ENCODE measurements around the gene USH2A.

USH2A gene

DNA sequence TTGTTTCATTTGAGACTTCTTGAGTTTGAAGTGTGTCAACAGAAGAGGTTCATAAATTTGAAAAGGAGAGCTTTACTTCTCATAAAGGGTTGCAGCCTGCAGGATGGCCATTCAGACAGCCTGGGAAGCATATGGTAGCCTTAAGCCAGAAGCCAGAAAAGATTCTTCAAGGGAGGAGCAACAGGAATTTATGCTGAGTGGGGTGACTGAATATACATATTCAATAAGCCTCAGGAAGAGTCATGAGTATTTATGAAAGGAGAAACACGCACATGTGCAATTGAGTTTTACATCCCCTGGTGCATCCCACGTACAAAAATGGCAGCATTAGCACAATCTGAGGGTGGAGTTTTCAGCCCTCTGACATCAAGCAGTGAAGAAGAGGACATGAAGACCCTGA lies 565.9 kb downstream of the USH2A start:
- no peak for DNase-seq

DNA sequence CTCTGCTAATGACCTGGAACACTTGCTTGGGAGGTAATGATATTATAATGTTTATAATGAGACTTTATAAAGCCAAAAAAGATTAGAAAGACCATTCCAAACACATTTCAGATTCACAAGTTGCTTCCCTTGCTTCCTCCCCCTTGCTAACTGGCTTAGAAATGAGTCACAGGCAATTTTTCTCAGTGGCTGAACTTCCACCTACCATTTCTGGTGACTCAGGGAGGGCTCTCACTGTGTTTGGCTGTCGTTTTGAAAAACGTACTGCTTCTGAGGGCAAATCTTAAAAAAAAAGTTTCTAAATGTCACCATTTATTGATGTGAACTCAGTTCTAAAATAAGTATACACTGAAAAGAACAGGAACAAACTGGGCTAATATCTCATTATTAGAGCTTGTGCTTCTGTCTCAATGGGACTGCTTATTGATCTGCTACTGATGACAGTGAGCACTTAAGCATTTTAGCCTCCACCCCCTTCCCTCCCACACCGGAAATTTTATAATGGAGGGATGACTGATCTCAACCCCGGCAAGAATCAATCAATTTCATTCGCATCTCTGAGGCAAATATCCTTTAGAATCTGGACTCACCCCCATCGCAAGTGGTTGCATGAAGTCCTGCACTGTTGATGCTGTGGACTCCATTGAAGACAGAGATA lies 577.9 kb downstream of the USH2A start:
- DNase-seq = no peak

DNA sequence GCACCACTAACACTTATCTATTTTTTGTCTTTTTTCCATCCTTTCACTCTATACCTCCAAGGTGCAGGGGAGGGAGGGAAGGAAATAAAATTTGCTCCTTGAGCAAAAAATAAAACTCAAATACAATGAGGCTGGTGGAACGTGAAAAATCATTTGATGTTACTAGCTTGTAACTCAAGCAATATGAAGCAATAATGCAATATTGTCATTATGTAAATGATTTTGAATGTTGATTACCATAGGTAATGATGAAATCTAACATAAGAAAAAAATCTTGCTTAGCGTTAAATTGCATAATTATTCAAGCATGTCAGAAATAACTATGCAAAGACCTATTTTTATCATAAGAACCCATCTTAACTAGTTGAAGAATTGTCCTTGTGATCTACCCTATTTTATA lies 578.5 kb downstream of the USH2A start:
- no peak for DNase-seq

DNA sequence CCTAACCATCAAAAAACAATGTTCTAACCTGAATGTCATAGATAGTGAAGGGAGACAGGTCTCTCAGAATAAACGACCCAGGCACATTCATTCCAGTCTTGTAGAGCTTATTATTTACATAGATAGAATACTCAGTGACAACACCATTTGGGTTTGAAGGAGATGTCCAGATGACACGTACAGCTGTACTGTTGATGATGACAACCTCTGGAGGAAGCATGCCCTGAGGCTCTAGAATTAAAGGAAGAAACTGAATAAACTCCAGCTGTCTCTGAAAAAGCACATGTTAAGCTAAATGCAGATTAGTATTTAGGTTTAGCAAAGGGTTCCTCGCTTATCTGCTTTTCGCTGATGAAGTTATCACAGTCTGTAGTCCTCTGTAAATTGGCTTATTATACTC lies 579.0 kb downstream of the USH2A start:
- DNase-seq = no peak

DNA sequence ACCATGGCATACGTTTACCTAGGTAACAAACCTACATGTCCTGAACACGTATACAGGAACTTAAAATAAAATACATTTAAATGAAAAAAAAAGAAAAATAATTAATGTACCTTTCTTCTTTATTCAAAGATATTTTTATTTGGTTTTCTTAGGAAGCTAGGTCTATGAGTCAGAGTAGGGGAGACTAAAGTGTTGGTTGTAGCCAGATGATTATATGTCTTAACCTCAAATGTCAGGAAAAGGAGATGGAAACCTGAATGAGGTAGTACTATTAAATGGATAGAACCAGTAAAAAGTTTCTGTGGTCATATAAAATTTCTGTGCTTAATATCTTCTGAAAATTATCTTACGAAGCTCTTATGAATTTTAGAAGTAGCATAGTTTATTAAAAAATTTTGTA lies 580.3 kb downstream of the USH2A start:
- DNase-seq = no peak

DNA sequence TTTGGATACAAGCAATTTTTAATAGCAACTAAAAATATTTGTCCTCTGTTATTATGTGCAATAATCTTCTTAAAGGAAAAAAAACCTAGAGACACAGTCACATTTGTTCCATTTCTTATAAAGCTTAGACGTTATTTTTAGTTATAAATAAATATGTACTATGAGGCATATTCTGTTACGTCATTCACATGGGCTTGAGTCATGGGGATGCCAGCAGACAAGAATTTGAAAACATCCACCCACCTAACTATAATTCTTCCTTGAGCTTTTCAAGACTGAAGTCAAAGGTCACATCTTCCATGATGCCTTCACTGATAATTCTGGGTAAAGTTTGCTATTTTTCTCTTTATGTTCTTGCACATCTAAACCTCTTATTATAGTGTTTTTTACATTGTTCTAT lies 587.3 kb downstream of the USH2A start:
- DNase-seq = no peak

DNA sequence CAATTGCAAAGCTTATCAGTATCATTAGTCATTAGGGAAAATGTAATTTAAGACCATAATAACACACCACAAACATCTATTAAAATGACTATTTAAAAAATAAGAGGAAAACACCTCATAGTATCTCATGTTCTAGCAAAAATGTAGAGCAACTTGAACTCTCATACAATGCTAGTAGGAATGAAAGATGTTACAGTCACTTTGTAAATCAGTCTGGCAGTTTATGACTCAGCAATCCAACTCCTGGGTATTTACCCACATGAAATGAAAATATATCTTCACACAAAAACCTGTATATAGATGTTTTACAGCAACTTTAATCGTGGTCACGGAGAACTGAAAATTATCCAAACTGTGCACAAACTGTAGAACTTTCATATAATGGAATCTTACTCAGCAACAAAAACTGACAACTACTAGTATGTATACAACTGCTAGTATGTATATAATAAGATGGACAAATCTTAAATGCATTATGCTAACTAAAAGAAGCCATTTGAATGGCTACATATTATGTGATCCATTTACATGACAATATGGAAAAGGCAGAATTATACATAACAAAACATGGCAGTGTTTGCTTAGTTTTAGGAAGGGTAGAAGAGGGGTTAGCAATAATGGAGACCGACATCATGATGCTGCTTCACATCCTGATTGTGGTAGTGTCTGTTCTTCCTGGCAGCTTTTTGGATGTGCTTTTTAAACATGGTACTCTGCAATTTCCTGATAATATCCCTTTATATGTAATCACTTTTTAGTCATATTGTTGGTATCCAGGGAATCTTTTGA lies 589.1 kb downstream of the USH2A start:
- no peak for DNase-seq

DNA sequence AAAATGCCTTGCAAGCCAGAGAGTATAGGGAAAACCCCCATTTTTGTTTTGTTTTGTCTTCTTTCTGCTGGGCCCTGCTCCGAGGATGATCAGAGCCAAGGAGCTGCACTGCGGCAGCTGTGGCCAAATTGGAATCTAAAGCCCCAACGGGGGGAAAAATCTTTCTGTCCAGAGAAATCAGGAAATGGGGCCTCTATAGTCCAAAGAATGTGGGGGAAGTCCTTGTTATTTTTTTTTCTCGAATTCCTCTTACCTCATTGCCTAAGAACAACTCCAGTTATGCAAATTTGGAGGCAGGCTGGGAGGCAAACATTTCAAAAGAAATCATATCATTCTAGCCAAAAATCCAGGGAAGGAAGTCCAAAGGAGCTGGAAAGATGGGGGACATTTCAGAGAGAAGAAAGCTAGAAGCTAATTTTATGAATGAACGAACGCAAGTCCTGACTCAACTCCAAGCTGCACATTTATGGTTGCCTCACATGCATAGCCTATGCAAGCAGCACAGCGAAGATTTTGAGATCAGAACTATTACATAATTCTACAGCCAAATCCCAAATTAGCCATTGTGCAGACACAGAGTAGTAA lies 592.9 kb downstream of the USH2A start:
- no peak for DNase-seq

DNA sequence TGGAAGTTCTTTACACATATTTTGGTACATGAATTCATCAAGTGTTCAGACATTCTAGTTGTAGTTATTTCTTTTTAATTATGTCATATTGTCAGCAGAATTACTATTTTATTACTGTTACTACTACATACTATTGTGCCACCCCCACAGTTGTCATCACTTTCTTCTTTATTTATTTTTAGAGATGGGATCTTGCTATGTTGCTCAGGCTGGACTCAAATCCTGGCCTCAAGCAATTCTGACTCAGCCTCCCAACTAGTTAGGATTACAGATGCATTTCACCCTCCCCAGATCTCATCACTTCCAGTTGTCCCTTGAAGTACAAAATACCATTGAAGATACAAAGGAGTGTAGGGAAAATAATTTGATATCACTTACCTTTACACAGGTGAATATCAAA lies 598.2 kb downstream of the USH2A start:
- DNase-seq = no peak

DNA sequence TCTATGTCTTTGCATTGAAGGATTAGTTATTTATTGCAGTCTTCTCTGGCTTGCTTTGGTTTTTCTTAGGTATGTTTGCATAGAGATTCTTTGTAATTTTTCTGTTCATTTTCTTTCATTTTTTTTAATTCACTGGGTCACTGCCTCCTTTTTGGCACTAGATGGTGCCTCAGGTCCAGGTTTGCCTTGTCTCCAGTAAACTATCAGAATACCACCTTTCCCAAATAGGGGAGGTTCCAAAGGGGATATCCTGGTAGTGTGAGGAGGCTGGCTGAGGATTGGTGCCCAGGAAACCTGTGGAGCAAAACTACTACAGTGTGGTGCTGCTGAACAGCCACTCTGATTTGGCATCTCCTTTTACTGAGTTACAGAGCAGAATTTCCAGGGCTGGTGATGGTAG lies 599.0 kb downstream of the USH2A start:
- DNase-seq = no peak

DNA sequence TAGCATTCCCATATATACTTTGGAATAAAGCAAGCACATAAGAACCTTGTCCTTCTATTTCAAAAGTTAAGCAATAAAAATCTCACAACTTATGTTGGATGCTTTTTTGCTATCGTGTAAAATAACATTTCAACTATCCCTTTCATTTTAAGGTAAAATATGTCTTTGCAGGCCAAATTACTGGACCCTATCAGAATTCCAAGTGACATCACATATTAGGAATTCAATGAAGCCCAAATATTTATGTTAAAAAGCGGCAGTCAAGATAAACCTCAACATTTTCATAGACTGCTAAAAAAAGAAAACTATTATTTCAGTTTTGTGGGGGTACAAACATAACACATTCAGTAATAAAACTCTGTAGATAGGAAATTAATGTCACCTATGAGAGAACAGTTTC lies 604.1 kb downstream of the USH2A start:
- DNase-seq = no peak

DNA sequence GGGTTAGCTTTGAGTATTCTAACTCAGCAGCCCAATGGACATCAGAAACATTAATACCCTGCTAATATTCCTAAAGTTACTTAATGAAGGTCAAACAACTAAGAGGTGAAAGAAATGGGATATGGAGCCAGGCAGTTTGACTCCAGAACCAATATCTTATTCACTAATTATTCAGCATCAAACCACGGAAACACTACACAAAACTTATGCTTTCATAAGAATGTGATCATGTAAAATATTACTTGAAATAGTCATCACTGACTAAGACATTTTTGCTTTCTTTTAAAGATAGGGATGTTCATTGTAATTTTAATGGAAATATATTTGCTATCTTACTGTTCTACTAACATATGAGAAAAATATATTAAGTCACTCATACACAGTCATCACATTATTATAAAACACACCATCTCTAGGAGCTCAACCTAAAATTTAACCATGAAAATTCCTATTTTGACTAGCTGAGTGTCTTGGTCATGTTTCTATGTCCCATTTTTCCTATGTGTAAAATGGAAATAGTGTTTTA lies 615.3 kb downstream of the USH2A start:
- no peak for DNase-seq

DNA sequence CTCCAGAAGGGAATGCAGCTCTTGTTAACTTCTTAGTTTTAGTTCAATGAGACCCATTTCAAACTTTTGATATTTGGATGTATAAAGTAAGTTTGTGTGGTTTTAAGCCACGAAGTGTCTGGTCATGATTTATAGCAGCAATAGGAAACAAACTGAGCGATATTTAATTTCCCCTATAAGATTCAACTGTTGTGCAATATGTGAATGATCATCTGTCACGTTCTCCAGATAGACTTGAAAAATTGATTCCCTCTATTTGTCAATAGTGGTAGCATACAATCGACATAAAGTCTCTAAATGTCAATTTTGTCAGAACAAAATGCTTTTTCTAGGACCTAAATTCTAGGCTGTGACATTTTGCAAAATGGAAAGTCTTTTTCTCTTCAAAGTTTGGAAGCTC lies 616.0 kb downstream of the USH2A start:
- no peak for DNase-seq

DNA sequence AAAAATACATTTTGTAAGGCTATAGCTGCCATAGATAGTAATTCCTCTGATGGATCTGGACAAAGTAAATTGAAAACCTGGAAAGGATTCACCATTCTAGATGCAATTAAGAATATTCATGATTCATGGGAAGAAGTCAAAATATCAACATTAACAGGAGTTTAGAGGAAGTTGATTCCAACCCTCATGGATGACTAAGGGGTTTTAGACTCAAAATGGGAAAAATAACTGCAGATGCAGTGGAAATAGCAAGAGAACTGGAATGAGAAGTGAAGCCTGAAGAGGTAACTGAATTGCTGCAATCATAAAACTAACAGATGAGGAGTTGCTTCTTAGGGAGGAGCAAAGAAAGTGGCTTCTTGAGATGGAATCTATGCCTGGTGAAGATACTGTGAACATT lies 625.4 kb downstream of the USH2A start:
- DNase-seq = no peak

DNA sequence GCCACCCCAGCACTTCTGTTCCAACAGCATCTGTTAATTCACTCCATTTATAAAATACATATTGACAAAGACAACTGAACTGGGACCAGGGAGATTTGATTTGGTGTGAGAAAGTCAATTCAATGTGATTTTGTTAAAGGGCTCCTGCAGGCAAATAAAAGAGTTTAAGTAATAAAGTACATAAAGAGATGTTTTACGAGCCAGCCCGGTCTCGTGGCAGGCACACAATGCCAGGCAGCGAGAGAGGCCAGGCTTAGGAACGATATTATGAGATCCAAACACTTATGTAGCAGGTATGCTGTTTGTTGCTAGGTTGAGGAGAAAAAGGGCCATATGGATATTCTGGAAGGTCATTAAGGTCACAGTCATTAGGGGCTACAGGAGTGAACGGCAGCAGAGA lies 629.1 kb downstream of the USH2A start:
- DNase-seq = no peak

DNA sequence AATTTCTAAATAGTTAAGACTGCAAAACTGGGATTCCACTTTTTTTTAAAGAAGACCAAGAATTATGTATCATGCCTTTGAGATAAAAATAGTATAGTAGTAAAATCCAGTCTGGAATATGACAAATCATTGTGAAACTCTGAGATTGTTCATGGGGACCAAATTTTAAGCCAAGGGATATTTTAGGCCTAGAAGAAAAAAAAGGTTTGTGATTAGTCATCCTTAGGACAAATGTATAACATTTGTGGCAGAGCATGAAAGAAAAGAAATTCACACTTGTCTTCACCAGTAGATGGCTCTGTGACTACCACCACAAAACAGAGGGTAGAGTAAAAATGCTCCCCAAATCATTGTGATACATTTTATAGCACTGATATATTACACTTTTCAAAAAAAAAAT lies 630.1 kb downstream of the USH2A start:
- no peak for DNase-seq

DNA sequence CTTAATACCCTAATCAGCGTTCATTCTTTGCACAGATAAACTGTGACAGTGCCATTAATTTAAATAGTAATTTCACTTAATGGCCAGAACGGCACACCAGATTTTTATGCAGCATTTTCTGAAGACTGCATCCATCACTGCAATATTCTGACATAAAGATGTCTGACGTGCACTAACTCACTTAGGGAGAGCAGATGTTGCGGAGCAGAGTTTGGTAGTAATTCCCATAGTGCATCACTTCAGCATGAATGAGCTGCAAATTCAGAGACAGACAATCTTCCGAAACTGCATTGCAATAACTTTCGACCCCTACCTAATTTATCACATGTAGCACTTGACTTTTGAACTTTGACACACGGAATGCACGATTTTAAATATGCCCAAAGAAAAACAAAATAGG lies 630.8 kb downstream of the USH2A start:
- DNase-seq = no peak

DNA sequence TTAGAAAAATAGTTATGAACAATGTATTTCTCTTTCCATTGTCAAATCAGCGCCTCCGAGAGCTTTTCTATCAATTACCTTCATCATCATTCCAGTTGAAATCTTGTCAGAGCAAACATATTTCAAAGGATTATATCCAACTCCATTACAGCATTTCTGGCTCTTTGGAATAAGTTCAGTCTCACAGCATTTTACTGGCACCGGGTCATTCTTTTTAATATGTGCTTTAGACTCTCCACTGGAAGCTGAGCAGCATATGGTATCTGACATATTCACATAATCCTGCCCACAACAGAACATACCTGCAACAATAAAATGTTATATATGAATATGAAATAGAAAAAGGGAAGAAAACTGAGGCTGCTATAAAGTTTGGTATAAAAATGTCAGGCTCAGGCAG lies 633.3 kb downstream of the USH2A start:
- DNase-seq = no peak

DNA sequence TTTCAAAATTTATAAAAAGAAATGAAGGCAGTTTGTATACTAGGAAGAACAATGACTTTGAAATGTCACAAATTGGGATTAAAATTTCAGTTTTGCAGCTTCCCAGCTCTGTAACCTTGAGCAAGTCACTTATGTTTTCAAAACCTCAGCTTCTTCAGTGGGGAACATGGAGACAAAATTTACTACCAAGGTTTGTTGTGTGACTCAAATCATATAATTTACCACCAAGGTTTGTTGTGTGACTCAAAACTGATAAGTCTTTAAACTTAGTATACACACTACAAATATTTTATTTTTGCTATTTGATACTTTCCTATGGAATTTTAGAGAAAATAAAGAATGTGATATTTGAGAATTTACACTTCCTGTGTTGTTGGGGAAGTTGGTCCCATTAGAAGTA lies 636.3 kb downstream of the USH2A start:
- no peak for DNase-seq

DNA sequence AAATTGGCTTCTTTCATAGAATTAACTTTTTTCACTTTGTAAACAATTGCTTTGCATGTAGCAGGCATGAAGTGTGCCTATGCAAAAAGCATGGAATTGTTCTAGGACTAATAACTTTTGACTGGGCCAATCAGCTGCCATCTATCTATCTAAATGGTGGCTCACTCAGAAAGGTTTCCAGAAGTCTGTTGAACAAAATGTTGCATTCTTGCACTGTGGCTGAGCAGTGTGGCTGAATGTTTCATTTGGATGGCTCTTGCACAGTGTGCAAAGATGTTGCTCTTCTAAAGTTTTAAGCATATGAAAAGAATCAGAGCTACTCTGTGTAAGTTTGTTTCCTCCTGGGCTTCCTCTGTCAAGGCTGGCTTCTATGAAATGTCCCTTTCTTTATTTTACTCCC lies 642.6 kb downstream of the USH2A start:
- no peak for DNase-seq

DNA sequence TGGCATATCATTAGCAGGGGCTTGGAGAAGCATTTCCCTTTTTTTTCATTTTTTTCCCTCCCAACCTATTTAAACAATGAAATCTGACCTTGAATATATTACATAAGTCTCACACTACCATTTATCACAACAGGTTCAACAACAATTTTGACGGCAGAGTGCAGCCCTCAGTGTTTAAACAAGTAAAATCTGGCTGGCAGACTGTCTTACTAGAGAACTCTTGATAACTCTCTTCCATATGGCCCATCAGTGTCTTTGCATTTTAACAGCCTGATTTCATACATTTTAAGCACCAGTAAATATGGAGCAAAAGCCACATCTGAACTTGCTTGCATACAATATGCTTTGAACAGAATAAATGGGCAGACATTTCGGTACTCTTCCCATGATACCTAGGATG lies 643.1 kb downstream of the USH2A start:
- no peak for DNase-seq

DNA sequence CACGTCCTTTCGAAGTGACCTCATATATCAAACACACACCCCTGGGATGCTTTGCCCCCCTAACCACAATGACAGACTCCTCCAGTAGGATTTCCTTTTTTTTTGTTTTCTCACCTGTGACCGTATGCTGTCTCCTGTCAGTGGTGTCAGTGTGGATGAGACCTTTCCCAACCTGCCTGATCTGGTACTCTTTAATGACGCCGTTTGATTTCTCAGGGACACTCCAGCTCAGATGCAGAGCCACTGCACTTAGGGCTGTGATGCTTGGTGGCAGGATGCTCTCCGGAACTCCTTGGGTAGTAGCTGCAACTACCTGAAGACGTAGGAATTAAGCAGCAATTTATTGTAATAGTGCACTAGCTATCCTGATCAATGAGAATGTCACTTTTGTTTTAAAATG lies 643.5 kb downstream of the USH2A start:
- DNase-seq = no peak

DNA sequence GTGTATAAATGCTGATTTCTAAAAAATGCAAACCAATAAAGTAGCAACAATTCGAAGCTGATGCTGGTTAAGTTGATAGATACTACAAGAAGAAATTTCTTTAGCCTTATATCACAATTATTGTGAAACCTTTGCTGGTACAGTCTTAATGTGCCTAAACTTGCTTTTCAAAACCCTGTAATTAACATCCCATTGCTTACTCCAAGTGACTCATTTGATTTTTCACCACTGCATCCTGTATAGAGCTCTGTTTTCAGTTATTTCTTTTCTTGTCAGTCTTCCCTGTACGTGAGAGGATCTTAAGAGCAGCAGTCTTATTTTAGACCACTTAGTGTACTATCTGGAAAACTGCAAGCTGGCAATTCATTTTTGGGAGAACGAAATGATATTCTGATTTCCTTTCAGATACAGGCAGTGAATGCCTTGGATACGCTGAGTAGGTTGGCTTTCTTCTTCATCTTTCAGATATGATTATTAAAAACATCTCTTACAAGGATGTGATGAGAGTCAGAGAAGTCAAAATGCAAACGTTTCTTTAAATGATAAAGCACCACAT lies 645.8 kb downstream of the USH2A start:
- no peak for DNase-seq

DNA sequence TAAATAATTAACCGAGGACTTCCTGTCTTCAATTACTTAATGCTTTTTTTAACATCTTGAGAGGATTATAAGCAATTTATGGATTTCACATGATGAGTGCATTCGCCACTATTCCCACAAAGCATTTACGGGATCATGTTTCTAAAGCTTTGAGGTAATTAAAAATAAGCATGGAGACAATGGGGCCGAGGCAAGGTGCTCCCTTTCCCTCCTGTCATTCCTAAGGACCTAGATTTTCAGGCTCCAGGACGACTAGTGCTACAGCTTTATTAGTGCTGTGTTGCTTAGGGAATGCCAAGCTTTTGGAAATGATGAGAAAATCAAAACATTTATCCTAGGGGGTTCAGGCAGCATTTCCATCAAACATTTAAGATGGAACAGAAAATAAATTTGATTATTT lies 646.9 kb downstream of the USH2A start:
- DNase-seq = no peak

Measured in effector CD4-positive, alpha-beta T cell (primary cell).